Measurements from ENCODE around the gene HSPA12B.

GRCh38 chr20:3692706-3693294 lies 39.7 kb upstream of the HSPA12B start:
- no peak for TF ChIP-seq CTCF (conservative IDR thresholded peaks at IDR 0.05; ENCODE audit: low read depth, low read length)
- TF ChIP-seq RFX5 (IDR thresholded peaks at IDR 0.05; ENCODE audit: low read depth, low read length): no peak
- TF ChIP-seq RAD21 (IDR thresholded peaks at IDR 0.05; ENCODE audit: low read length): no peak
- no peak for TF ChIP-seq MXI1 (IDR thresholded peaks at IDR 0.05; ENCODE audit: borderline replicate concordance, low read depth, low read length)

All from IMR-90 (cell line).